Transverse colon (tissue), 4 donors: ENCODE measurements around the gene GPR101.

ENCODE experiments used
- EP300 ChIP-seq: sonication (generic); formaldehyde crosslinking; IDR thresholded peaks from one replicate; pipeline ENCODE4 v1.6.1; 2017; ENCODE audit warnings: antibody characterized with exemption, low read depth
- POLR2A ChIP-seq: fragments of 450-650 bp; IDR thresholded peaks from one replicate; pipeline ENCODE4 v1.6.1; 2016; ENCODE audit warnings: antibody characterized with exemption, mild to moderate bottlenecking, moderate library complexity
- POLR2AphosphoS5 ChIP-seq, 3 donors: sonication (generic); formaldehyde crosslinking; IDR thresholded peaks; one replicate each; pipeline ENCODE4 v1.6.1; 2016; ENCODE audit warnings: antibody characterized with exemption in 3 of 3
- TF ChIP-seq, protein P1 (sequence below), 5 experiments: fragments of 200-600 bp in 3 of 5; fragments of 450-650 bp in 2 of 5; sonication (generic) in 3 of 5; IDR thresholded peaks; 1 replicate in 2 of 5; 2 replicates in 3 of 5; pipeline ENCODE4 v1.5.1; 2016 to 2017; ENCODE audit warnings: antibody characterized with exemption in 5 of 5, inconsistent platforms in 3 of 5, mild to moderate bottlenecking in 2 of 5, moderate library complexity in 1 of 5

DNA sequence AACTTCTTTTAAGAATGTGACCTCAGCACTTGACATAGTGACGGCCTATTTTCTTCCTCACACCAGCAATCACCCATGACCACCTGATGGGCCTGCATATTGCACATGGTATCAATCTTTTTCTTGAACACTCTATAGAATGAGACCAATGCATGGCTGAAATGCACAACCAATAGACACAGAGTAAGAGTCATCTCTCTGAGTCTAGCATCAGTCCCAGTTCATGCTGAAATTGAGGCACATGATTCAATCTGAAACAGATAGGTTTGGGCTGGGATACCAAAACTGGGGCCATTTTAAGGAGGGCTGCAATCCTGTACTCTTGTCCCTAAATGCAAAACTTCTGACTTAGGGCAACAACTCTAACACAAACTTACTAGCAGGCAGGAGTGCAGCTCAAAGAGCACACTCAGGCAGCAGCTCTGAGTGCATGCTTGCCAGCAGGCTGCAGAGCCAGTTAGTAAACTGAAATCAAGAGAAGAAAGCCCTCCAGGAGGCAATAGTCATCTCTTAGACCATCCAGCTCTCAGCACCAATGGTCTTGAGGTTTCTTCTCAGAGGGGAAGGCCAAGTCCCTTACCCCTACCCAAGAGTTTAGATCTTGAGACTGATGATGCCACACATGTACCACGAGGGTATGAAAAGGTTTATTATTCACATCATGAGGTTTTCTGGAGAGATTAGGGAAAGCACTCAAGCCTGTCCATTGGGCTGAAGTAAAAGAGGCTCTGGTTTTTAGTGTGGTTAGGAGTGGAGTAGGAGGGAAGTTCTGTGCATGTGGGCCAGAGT lies 24.7 kb upstream of the GPR101 start:
- TF ChIP-seq EP300 (no peak), POLR2A (no peak), POLR2AphosphoS5 (IDR thresholded peaks at IDR 0.05) (no peak)
- TF ChIP-seq, protein P1, sequence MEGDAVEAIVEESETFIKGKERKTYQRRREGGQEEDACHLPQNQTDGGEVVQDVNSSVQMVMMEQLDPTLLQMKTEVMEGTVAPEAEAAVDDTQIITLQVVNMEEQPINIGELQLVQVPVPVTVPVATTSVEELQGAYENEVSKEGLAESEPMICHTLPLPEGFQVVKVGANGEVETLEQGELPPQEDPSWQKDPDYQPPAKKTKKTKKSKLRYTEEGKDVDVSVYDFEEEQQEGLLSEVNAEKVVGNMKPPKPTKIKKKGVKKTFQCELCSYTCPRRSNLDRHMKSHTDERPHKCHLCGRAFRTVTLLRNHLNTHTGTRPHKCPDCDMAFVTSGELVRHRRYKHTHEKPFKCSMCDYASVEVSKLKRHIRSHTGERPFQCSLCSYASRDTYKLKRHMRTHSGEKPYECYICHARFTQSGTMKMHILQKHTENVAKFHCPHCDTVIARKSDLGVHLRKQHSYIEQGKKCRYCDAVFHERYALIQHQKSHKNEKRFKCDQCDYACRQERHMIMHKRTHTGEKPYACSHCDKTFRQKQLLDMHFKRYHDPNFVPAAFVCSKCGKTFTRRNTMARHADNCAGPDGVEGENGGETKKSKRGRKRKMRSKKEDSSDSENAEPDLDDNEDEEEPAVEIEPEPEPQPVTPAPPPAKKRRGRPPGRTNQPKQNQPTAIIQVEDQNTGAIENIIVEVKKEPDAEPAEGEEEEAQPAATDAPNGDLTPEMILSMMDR (IDR thresholded peaks at IDR 0.05) = no peak
